Thoracic aorta (tissue), 2 donors: ENCODE results near the gene PLCB3. TPM values are rescaled to one million over a fixed set of nuclear protein-coding genes. Genes with fewer than 3 reads are reported as not detected.

Source experiments
- ATAC-seq: fragments of 150-250 bp; one replicate; pipeline ENCODE4 v1.8.0; 2017; ENCODE audit warnings: low read depth; ENCODE audit not compliant: insufficient number of reproducible peaks, low FRiP score
- DNase-seq: peaks from one replicate; pipeline ENCODE4 v3.0.0-alpha.2; 2020; ENCODE audit warnings: low spot score
- H3K27ac ChIP-seq, 2 donors: fragments of 200-600 bp; sonication (generic); 1 replicate in 1 of 2; 2 replicates in 1 of 2; pipeline ENCODE4 v1.5.1; 2016; ENCODE audit warnings: mild to moderate bottlenecking in 2 of 2, moderate library complexity in 2 of 2
- H3K27me3 ChIP-seq: fragments of 200-600 bp; sonication (generic); replicated peaks from 2 replicates; pipeline ENCODE4 v1.6.0; 2016; ENCODE audit warnings: mild to moderate bottlenecking; ENCODE audit not compliant: insufficient read depth
- H3K36me3 ChIP-seq: fragments of 200-600 bp; sonication (generic); one replicate; pipeline ENCODE4 v1.5.1; 2016
- H3K4me1 ChIP-seq, 2 donors: fragments of 200-600 bp; sonication (generic); 1 replicate in 1 of 2; 2 replicates in 1 of 2; pipeline versions ENCODE4 v1.5.1 to v1.6.0; 2016; ENCODE audit warnings: low read depth in 2 of 2, mild to moderate bottlenecking in 1 of 2; ENCODE audit not compliant: control insufficient read depth in 1 of 2
- H3K4me3 ChIP-seq: fragments of 200-600 bp; sonication (generic); 2 replicates; pipeline ENCODE4 v1.5.1; 2016; ENCODE audit warnings: mild to moderate bottlenecking
- H3K9me3 ChIP-seq: fragments of 200-600 bp; sonication (generic); 2 replicates; pipeline ENCODE4 v1.5.1; 2016
- CTCF ChIP-seq: fragments of 200-600 bp; sonication (generic); IDR thresholded peaks from one replicate; pipeline ENCODE4 v1.5.1; 2019; ENCODE audit warnings: antibody characterized with exemption
- total RNA-seq, 2 donors: library from RNA; depleted of rRNA; stranded (reverse); fragments of >200 nt; gene quantifications; one replicate each; pipeline versions ENCODE4 v1.1.0 to v1.2.3, GENCODE V29; 2016

The PLCB3 gene
- total RNA-seq, 2 donors from 2014 or later, result 31.5 to 39.7 TPM

GRCh38 chr11:64296830-64297698, 45.7 kb downstream of the PLCB3 start:
- TF ChIP-seq CTCF, result no peak
- DNase-seq (no peak), ATAC-seq (no peak)
- no peaks in the 10 kb centered on the region for H3K9me3 ChIP-seq
- no peak overlapping the region for H3K27ac ChIP-seq
- H3K4me3 ChIP-seq, result no peak overlapping the region
- H3K27me3 ChIP-seq, result peaks cover 30% of the 10 kb centered on the region
- H3K4me1 ChIP-seq, result peaks cover 19 to 34% of the 10 kb centered on the region in 2 donors
- H3K36me3 ChIP-seq, result no peaks in the 10 kb centered on the region

GRCh38 chr11:64297699-64298358, 46.5 kb downstream of the PLCB3 start:
- no peaks in the 10 kb centered on the region for H3K36me3 ChIP-seq
- ATAC-seq, result no peak
- no peak for TF ChIP-seq CTCF
- peaks cover 13 to 27% of the 10 kb centered on the region in 2 donors for H3K4me1 ChIP-seq
- DNase-seq, result no peak
- no peak overlapping the region for H3K4me3 ChIP-seq
- no peak overlapping the region for H3K27ac ChIP-seq
- peaks cover 23% of the 10 kb centered on the region for H3K27me3 ChIP-seq
- no peaks in the 10 kb centered on the region for H3K9me3 ChIP-seq

- Histone ChIP-seq H3K36me3 (no peaks in the 10 kb centered on the region), H3K9me3 (no peaks in the 10 kb centered on the region), H3K4me1 (peaks cover 13 to 31% of the 10 kb centered on the region in 2 donors), H3K27ac (no peak overlapping the region), H3K4me3 (peak overlapping the region; percentile 69), H3K27me3 (peaks cover 19% of the 10 kb centered on the region)
- ATAC-seq, result no peak
- no peak for TF ChIP-seq CTCF
- DNase-seq, result no peak
These were observed 47.9 kb downstream of the PLCB3 start for GRCh38 chr11:64298966-64299846.

- Histone ChIP-seq H3K9me3 (no peaks in the 10 kb centered on the region), H3K27me3 (peaks cover 19% of the 10 kb centered on the region), H3K4me3 (peak within 1 kb of the TSS; percentile 69), H3K36me3 (no peaks in the 10 kb centered on the region), H3K4me1 (peaks cover 13 to 33% of the 10 kb centered on the region in 2 donors), H3K27ac (no peak within 1 kb of the TSS)
- ATAC-seq, result no peak
- no peak for DNase-seq
- TF ChIP-seq CTCF, result no peak
These were observed 48.7 kb downstream of the PLCB3 start, which contains the start of gene CATSPERZ for GRCh38 chr11:64299847-64300648. Gene CATSPERZ (plus strand): TSS chr11:64300358. CDS start chr11:64300411, 53 bp downstream.
